ENCODE data around the gene MPIG6B.
A peak's percentile ranks its signal among the peaks of the same experiment; 100 is the strongest.

MPIG6B gene, protein sequence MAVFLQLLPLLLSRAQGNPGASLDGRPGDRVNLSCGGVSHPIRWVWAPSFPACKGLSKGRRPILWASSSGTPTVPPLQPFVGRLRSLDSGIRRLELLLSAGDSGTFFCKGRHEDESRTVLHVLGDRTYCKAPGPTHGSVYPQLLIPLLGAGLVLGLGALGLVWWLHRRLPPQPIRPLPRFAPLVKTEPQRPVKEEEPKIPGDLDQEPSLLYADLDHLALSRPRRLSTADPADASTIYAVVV

GRCh38 chr6:31723245-31723979 is at the start of gene MPIG6B:
MPIG6B (plus strand) TSS chr6:31723373; CDS start chr6:31723384, 11 bp downstream.
- no peak for DNase-seq

- DNase-seq: no peak
These were observed 46.8 kb upstream of the MPIG6B start for GRCh38 chr6:31676322-31676903.

- DNase-seq: no peak
These were observed 46.3 kb upstream of the MPIG6B start for GRCh38 chr6:31676904-31677303.

- no peak for DNase-seq
These were observed 45.2 kb upstream of the MPIG6B start for GRCh38 chr6:31677955-31678354.

- DNase-seq: peak; percentile 67
These were observed 42.7 kb upstream of the MPIG6B start, which contains the start of gene LY6G5C for GRCh38 chr6:31680226-31681134. LY6G5C (minus strand) TSS chr6:31681067; CDS start chr6:31680373, 694 bp downstream.

- peak; percentile 54 to 63 for DNase-seq
These were observed 42.0 kb upstream of the MPIG6B start for GRCh38 chr6:31681135-31681671.

DNA sequence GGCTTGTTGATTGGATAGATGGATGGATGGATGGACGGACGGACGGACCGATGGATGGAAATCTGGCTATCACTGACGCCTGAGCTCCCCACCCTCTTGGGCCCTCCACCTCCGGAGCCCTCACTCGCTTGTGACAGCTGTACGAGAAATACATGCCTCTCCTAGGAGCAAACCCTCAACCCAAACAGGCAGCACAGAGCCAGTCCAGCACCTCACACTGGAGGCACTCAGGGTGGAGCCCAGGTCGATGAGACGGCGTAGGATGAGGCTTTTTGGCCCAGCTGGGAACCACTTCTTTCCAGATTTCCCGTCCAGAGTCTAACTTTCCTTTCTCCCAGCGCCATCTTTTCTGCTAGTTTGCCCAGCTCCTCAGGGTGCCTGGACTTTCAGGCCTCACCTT is 39.6 kb upstream of the MPIG6B start:
- no peak for DNase-seq

- DNase-seq: no peak
These were observed 36.7 kb upstream of the MPIG6B start for GRCh38 chr6:31686483-31686882.

DNA sequence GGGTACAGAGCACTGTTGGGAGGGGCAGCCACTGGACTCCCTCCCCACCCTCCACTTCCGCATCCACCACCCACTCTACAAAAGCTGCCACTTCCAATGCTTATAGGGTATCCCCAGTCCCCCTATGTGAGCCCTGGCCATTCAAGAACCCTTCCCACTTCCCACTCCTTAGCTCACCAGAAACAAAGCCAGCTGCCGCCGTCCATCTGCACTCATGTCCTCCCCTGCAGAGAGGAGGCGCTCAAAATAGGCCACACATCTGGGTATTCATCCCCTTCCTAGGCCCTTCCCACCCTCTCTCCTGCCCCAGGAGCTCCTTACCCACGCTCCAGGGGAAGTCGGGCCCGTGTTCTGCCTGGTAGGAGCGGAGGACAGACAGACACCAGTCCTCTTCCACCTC is 35.9 kb upstream of the MPIG6B start:
- DNase-seq: no peak

- DNase-seq: no peak
These were observed 35.1 kb upstream of the MPIG6B start for GRCh38 chr6:31687860-31688693.

DNA sequence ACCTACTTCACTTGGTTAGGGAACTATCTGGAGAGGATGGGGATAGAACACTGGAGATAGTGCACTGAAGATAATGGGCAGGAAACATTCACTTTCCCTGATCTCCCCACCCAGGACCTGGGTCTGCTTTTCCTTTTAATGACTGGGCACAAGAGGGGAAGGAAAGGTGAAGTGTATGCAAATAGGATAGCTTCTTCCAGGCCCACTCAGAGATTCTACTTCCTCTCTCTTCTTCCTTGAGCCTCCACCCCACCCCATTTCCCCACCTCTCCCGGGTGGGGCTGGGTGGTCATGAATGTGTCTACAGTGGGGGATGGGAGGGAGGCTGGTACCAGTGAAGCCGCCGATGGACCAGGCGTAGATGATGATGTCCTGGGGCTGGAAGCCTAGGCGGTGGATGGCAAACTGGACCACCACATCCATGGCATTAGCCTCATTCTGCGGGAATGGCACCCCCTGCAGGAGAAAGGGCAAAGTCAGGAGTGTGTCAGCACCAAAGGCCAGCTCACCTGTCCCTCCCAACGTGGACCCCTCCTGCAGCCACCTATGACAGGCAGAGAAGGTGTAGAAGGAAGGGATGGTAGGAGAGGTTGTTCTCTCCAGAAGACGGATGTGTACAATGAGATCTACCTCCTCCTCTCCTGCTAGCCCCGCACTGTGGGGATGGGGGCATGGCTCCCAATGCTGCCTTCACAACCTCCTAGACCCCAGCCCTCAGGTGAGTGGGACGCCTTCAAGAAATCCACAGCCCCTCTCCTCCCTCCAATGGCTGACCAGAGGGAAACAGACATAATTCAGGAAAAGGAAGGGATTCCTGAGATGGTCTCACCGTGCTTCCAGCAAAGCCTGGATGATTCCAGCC is 33.7 kb upstream of the MPIG6B start:
- peak in 1 of 2 donors; percentile 22 for DNase-seq

DNA sequence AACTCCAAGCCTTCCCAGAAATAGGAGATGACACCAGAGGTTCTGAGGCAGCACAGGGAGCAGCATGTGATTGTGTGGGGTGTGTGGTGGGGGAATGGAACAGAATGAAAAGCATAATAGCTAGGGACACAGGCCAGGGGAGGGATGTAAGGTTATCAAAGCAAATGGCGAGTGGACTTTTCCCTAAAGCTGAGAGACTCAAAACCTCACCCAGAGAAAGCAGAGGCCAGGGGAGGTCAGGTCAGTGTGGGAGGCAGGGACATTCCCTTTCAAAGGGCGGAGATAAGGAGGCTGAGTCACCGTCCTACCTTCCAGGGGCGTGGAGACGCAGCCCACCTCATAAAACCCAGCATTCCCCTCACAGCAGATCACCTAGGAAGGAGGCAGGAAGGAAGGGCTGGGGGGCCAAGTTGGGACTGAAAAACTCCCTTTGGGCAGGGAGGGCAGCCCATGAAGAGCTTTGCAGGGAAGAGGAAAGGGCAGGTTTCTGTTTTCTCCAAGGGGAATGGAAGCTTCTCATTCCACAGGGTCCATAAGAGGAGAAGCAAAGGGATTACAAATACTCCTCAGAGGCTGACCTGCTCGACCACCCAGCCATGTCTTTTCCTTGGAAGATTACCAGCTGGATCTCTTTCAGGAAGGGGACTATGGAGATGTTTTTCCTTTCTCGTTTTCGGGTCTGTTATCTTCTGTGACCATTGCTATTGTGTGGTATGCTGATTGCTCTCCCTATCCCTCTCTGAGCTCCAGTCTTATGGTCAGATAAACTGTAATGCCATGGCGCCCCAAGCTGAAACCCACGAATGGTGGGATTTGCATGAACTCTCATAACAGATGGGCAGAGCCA is 32.7 kb upstream of the MPIG6B start:
- DNase-seq: no peak

- no peak for DNase-seq
These were observed 32.1 kb upstream of the MPIG6B start for GRCh38 chr6:31691078-31691463.

- no peak for DNase-seq
These were observed 31.5 kb upstream of the MPIG6B start for GRCh38 chr6:31691564-31692108.

DNA sequence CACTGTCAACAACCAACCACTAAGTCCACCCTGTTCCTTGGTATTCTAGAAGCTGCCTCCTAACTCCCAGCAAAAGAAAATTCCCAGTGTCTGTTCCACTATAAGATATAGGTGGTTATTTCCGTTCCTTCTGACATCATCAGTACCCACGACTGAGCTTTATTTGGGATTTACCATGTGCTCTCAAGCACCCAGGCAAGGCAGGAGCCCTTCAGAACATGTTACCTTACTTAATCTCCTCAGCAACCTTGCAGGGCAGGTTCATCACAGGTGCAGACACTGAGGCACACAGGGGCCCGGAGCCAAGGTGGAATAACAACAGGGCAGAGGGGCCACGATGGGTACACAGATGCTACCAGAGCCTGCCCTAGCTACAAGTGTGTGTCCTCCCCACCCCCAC is 30.8 kb upstream of the MPIG6B start:
- DNase-seq: no peak

GRCh38 chr6:31692886-31693285 is 30.3 kb upstream of the MPIG6B start:
- no peak for DNase-seq

- DNase-seq: no peak
These were observed 29.6 kb upstream of the MPIG6B start for GRCh38 chr6:31693535-31693934.

DNA sequence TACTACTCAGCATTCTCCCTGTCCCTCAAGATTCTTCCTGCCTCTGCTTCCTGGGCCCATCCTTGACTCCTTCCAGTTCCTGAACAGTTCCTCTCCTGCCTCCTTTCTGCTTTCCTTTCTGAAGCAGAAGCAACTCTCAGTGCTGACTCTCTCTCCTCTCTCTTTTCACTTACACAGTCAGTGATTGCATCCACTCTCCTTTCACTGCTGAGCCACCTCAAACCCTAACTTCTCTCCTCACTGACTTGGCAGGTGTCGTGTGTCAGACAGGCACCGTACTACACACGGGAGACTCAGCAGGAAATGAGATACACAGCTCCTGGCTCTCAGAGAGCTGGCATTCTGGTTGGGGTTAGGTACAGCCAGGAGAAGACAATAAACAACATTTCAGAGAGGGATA is 25.6 kb upstream of the MPIG6B start:
- no peak for DNase-seq

- no peak for DNase-seq
These were observed 22.3 kb upstream of the MPIG6B start for GRCh38 chr6:31700740-31701401.
